Chondrocyte (in vitro differentiated cells): Measurements from ENCODE around the gene CEACAM6. TPM values are rescaled to one million over a fixed set of nuclear protein-coding genes. Genes with fewer than 3 reads are reported as not detected.
A peak's percentile ranks its signal among the peaks of the same experiment; 100 is the strongest.
"Not testable (repeated sequence)": the region's sequence is repeated elsewhere in the genome, so short reads cannot be mapped to it uniquely, and the experiment has no call there.

ENCODE experiments used
- DNase-seq: peaks from one replicate; pipeline ENCODE4 v3.0.0; 2021; ENCODE audit warnings: mixed read lengths, low spot score
- H3K27ac Mint-ChIP-seq: one replicate; pipeline ENCODE4 v1.8.0; 2021; ENCODE audit warnings: mild to moderate bottlenecking, moderate library complexity, mixed read lengths; ENCODE audit not compliant: unreplicated experiment
- H3K27me3 Mint-ChIP-seq: 2 replicates; pipeline ENCODE4 v1.8.0; 2021; ENCODE audit warnings: low read depth, mixed read lengths
- H3K36me3 Mint-ChIP-seq: 2 replicates; pipeline ENCODE4 v1.8.0; 2021; ENCODE audit warnings: low read depth, mixed read lengths
- H3K4me1 Mint-ChIP-seq: 2 replicates; pipeline ENCODE4 v1.8.0; 2021; ENCODE audit warnings: low read depth, mild to moderate bottlenecking, mixed read lengths
- H3K4me3 Mint-ChIP-seq: one replicate; pipeline ENCODE4 v1.8.0; 2021; ENCODE audit warnings: mild to moderate bottlenecking, moderate library complexity, mixed read lengths; ENCODE audit not compliant: unreplicated experiment
- H3K9me3 Mint-ChIP-seq: 2 replicates; pipeline ENCODE4 v1.8.0; 2021; ENCODE audit warnings: low read depth, mixed read lengths
- CTCF ChIP-seq: fragments of 200-600 bp; sonication (generic); IDR thresholded peaks from 2 replicates; pipeline ENCODE4 v1.5.0; 2021; ENCODE audit warnings: antibody characterized with exemption, mild to moderate bottlenecking, moderate library complexity
- total RNA-seq: library from RNA; stranded (reverse); gene quantifications from 3 replicates; pipeline ENCODE4 v1.2.1, GENCODE V29; 2021

The CEACAM6 gene
- total RNA-seq, 1 donor from 2014 or later, result not detected

- no peak for DNase-seq
- no peak for TF ChIP-seq CTCF
- H3K9me3 Mint-ChIP-seq, result no peaks in the 10 kb centered on the region
- no peaks in the 10 kb centered on the region for H3K36me3 Mint-ChIP-seq
- H3K4me3 Mint-ChIP-seq, result no peak overlapping the region
- no peaks in the 10 kb centered on the region for H3K4me1 Mint-ChIP-seq
- peaks cover 63% of the 10 kb centered on the region for H3K27me3 Mint-ChIP-seq
- H3K27ac Mint-ChIP-seq, result no peak overlapping the region
These were observed 7.3 kb upstream of the CEACAM6 start for GRCh38 chr19:41748012-41748411.

GRCh38 chr19:41750248-41751134 is 4.8 kb upstream of the CEACAM6 start:
- not testable (repeated sequence) for H3K27ac Mint-ChIP-seq, H3K4me1 Mint-ChIP-seq, DNase-seq, H3K9me3 Mint-ChIP-seq, H3K36me3 Mint-ChIP-seq, H3K4me3 Mint-ChIP-seq
- peaks cover 62% of the 10 kb centered on the region for H3K27me3 Mint-ChIP-seq

GRCh38 chr19:41753159-41753558 is 2.2 kb upstream of the CEACAM6 start:
- peak; percentile 56 for TF ChIP-seq CTCF
- H3K9me3 Mint-ChIP-seq, result no peaks in the 10 kb centered on the region
- no peaks in the 10 kb centered on the region for H3K36me3 Mint-ChIP-seq
- H3K27me3 Mint-ChIP-seq, result peaks cover 47% of the 10 kb centered on the region
- H3K4me3 Mint-ChIP-seq, result no peak overlapping the region
- no peak overlapping the region for H3K27ac Mint-ChIP-seq
- DNase-seq, result no peak
- no peaks in the 10 kb centered on the region for H3K4me1 Mint-ChIP-seq

- Mint-ChIP-seq H3K27me3 (peaks cover 44% of the 10 kb centered on the region), H3K4me3 (no peak overlapping the region), H3K36me3 (no peaks in the 10 kb centered on the region), H3K27ac (no peak overlapping the region), H3K4me1 (no peaks in the 10 kb centered on the region), H3K9me3 (no peaks in the 10 kb centered on the region)
- TF ChIP-seq CTCF, result peak; percentile 79
- no peak for DNase-seq
These were observed 1.3 kb upstream of the CEACAM6 start for GRCh38 chr19:41753936-41754529.

- no peaks in the 10 kb centered on the region for H3K9me3 Mint-ChIP-seq
- TF ChIP-seq CTCF, result no peak
- H3K4me3 Mint-ChIP-seq, result no peak overlapping the region
- H3K27ac Mint-ChIP-seq, result no peak overlapping the region
- DNase-seq, result no peak
- no peaks in the 10 kb centered on the region for H3K36me3 Mint-ChIP-seq
- peaks cover 45% of the 10 kb centered on the region for H3K27me3 Mint-ChIP-seq
- no peaks in the 10 kb centered on the region for H3K4me1 Mint-ChIP-seq
These were observed 3.5 kb downstream of the CEACAM6 start for GRCh38 chr19:41758846-41759245.
